GM19328 (cell line): ENCODE results near the gene JAK1.
"Not testable (repeated sequence)": the region's sequence is repeated elsewhere in the genome, so short reads cannot be mapped to it uniquely, and the experiment has no call there.

Source experiments
- ATAC-seq: cut with Tn5 transposase; IDR thresholded peaks from one replicate; pipeline ENCODE4 v1.9.1; 2021; ENCODE audit warnings: mild to moderate bottlenecking, moderate library complexity; ENCODE audit not compliant: unreplicated experiment

JAK1 gene

GRCh38 chr1:64966158-64966971 lies at the start of gene JAK1:
JAK1 (minus strand) TSS chr1:64966549; CDS start chr1:64886264, 80,285 bp downstream.
- peak; percentile 73 for ATAC-seq

DNA sequence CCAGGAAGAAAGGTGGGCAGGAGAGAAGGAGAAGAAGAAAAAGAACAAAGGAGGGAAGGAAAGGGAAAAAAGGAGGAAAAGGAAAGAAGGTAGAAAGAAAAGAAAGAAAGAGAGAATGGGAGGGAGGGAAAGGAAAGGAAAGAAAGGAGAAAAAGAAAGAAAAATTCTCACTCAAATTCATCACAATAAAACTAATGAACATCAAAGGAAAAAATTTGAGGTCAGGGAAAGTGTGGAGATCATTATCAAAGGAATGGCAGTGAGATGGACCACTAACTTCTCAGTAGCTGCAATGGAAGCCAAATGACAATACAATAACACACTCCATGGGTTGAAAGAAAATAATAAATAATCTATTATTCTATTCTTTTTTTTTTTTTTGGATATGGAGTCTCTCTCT lies 48.0 kb upstream of the JAK1 start:
- no peak for ATAC-seq

GRCh38 chr1:65011983-65012382 lies 45.6 kb upstream of the JAK1 start:
- no peak for ATAC-seq

- no peak for ATAC-seq
Observed at GRCh38 chr1:65009724-65010420, 43.5 kb upstream of the JAK1 start.

DNA sequence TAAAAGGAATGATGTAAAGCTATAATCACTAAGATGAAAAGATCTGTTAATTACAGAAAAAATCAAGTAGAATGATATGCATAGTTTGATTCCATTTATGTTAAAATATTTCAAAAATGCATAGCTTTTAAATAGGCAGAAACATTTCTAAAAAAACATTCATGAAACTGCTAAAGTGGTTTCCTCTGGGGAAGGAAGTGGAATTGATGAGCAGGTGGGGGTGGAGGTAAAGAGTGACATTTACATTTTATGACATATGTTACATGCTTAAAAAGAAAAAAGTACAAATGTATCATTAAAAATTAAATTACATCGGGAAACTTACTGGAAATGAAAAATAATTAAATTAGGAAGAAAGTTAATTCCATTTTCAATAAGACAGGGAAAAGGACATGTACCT lies 42.8 kb upstream of the JAK1 start:
- no peak for ATAC-seq

DNA sequence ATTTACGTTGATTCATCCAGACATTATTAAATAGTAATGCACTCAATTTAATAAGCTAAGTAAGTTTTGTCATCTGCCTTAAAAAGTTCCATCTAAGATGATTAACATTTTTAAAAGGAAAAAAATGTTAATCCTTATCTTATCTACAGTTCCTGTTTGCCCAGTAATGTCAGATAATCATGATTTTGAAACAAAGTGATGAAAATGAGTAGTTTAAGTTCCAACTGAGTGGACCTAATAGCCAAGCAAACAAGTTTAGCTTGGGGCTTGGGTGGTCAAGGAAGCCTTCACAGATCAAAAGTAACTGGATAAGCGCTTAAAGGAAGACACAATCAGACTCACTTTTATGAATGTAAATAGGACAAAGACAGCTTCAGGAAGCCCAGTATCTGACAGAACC lies 40.5 kb upstream of the JAK1 start:
- ATAC-seq = no peak

DNA sequence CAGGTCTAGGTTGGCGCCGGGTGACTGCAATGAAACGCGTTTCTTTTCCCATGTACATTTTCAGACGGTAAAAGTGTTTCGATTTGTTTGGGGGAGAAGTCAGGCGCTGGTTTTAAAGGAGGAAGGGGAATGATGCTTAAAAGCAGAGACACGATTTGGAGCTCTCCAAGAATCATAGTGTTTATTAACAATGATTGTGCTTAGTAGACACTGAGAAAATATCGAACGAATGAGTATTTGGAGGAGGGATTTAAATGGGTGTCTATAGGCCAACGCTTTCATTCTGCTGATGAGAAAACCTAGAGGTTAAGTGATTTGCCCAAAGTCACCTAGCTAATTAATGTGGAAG lies 36.9 kb upstream of the JAK1 start:
- ATAC-seq = no peak

DNA sequence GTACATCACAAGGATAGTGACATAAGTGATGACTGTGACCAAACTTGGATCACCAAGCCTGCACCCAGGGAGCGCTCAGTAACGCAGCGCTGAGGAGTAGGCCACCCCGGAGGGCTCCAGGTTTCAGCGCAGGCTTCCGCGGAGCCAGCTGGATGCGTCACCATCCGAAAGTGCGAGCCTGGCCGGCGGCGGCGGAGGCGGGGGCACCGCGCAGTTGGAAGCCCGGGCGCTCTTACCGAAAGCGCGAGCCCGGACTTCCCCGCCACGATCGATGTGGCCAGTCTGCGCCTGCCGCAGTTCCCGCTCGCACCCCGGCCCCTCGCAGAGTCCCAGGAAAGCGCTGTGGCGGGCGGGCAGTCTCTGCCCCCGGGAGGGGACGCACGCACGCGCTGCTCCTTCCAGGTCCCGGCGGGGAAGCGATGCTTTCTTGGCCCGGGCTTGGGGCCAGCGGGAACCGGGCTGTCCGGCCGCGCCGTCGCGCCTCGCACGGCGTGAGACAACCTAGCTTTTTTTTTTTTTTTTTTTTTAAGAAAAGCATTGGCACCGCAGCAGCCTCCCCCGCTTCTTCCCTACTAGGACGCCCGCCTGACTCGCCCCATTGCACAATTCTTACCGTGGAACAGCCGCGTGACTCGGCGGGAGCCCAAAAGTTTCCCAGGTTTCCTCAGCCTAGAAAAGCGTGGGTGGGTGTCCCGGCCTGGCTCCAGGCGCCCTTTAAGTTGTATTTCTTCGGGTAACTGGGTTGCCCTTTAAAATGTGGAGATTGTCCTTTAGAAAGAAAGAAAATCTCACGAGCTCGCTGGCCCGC lies 36.4 kb upstream of the JAK1 start:
- ATAC-seq = peak; percentile 57

DNA sequence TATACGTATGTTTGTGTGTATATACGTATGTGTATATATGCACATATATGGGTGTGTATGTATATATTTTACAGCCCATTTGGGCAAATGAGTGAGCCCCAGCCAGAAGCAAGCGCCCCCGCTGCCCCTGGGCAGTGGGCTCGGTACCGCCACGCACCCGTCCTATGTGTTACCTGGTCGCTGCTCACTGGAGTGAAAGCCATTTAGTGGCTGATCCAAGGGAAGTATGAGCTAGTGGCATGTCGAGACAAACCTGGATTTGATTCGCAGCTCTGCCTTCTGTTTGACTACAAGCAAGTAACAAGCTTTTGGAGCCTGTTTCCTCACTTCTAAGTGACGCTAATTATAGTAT lies 35.8 kb upstream of the JAK1 start:
- ATAC-seq = no peak

- ATAC-seq = peak; percentile 50
Observed at GRCh38 chr1:65001231-65001792, 35.0 kb upstream of the JAK1 start.

DNA sequence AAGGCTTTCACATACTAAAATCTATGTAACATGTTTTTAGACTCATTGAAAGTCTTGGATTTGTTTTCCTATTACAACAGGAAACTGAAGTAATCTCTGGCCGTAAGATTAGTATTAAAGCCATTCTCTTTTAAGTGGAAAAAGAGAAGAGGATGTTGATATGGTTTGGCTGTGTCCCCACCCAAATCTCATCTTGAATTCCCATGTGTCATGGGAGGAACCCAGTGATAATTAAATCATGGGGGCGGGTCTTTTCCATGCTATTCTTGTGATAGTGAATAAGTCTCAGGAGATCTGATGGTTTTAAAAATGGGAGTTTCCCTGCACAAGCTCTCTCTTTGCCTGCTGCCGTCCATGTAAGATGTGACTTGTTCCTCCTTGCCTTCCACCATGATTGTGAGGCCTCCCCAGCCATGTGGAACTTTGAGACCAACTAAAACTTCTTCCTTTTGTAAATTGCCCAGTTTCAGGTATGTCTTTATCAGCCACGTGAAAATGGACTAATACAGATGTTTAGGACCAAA lies 32.1 kb upstream of the JAK1 start:
- not testable (repeated sequence) for ATAC-seq

DNA sequence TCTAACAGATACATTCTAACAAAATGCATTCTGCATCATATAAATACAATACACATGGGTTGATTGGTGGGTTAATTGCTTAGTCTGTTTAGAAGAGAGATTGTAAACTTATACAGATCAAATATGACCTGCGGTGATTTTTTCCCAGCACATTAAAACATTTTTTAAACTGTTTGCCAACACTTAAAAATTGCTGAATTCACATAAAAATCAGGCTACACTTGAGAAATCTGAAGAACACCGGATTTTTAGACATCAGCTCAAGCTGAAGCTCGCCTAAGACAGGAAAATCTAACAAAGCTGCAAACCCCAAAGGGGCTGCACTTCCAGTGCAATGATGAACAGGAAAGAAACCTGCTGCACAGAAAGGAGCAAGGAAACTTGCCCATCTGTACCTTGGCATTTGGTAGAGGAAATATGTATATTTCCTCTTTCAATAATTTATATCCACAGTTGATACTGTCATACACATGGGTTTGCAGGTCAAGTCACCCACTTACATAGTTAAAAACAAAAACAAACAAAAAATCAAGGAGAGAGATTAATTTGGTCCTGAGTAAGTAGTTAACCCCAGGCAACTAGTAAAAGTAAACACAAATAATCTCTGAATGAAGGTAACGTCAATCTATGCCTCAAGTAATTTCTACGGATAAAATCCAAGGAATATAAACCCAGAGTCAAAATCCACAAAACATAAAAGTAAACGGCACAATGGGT lies 30.4 kb upstream of the JAK1 start:
- ATAC-seq = no peak

DNA sequence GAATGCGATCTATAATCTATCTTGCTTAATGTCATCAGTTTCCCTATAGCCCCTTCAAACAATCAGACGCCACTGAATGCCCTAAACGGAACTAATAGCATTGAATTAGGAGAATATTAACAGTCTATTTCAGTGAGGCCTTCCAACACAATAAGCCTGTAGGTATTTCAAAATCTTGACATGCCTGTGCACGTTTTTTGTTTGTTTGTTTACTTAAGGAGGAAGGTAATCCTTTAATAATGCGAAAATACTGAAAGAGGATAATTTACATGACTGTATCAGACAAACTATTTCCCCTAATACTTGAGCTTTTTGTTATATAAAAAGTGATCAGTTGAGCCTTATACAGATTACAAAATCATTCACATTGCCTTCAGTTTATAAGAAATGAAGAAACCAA lies 29.0 kb upstream of the JAK1 start:
- no peak for ATAC-seq

DNA sequence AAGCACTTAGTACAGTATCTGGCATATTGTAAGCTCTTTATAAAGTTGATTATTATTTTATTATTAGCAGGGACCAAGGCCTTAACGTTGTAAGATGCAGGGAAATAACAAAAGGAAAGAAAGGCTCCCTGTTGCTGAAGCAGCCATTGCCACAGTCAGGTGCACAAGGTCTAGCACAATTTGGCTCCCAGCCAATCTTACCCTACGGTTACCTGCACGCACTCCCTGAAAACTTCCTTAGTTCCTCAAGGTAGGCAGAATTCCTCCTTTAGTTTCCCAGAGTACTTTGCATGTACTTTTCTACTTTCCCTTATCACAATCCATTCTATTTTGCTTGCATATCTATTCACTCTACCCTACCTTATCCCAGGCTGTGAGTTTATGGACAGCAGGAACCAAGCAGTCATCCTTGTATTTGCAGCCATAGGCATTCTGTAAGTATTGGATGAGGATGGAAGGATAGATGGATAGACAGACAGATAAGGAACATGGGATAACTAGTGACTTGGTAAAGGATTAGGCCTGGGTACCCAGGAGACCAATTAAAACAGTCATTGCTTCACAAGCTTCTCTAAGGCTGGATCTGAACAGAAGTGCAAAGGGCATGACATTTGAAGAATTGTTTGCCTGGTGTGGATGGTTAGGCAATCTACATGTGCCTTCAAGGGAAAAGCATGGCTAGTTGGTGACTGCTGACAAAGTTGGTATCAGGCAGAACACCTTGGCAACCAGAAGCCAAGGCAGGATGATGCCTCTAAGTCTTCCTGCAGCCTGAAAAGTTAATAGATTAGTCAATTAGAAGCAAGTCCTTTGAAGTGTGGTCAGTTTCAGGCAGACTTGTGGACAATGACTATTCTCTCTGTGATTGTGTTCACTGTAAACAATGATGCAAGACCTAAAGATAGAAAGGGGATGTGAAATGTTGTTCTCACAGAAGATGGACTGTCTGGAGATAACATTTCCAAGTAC lies 20.8 kb upstream of the JAK1 start:
- peak; percentile 84 for ATAC-seq

DNA sequence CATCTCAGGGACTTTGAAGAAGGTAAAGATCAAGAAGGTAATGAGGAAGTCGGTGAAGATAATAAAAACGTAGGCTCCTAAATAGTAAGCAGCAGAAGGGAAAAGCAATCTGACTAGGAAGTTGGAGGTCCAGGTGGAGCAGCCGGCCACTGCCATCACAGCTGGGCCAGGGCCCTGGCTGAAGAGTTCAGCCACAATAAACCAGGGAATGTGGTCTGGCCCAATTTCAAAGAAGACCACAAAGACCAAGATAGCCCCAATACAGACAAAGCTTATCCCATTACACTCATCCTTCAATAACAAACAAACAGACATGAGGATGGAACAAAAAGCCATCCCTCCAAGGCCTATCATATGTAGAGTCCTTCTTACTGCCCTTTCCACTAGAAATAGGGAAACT lies 18.4 kb upstream of the JAK1 start:
- no peak for ATAC-seq

GRCh38 chr1:64984106-64984505 lies 17.8 kb upstream of the JAK1 start:
- ATAC-seq = no peak

- ATAC-seq = no peak
Observed at GRCh38 chr1:64983110-64983509, 16.8 kb upstream of the JAK1 start.

GRCh38 chr1:64981601-64982533 lies 15.5 kb upstream of the JAK1 start:
- no peak for ATAC-seq
